Naive B cell (primary cell): ENCODE results near the gene CACNG8. TPM values are rescaled to one million over a fixed set of nuclear protein-coding genes. Genes with fewer than 3 reads are reported as not detected.
A peak's percentile ranks its signal among the peaks of the same experiment; 100 is the strongest.

ENCODE experiments used
- ATAC-seq, 2 donors: fragments of 150-1000 bp; cut with Tn5 transposase; 2 replicates each; pipeline ENCODE4 v1.10.0; 2021; ENCODE audit warnings: low read depth in 2 of 2, mild to moderate bottlenecking in 2 of 2, moderate library complexity in 2 of 2
- DNase-seq: peaks from one replicate; pipeline ENCODE4 v3.0.0; 2022
- H3K27ac Mint-ChIP-seq, 6 donors: one replicate each; pipeline ENCODE4 v1.8.0; 2020 to 2022; ENCODE audit warnings: mild to moderate bottlenecking in 6 of 6, mixed read lengths in 6 of 6, moderate library complexity in 5 of 6, inconsistent platforms in 2 of 6
- H3K27me3 Mint-ChIP-seq, 3 donors: one replicate each; pipeline ENCODE4 v1.8.0; 2021 to 2022; ENCODE audit warnings: mixed read lengths in 3 of 3, mild to moderate bottlenecking in 1 of 3
- H3K36me3 Mint-ChIP-seq, 2 donors: one replicate each; pipeline ENCODE4 v1.8.0; 2020 to 2022; ENCODE audit warnings: mixed read lengths in 2 of 2, inconsistent platforms in 1 of 2, mild to moderate bottlenecking in 1 of 2
- H3K4me1 Mint-ChIP-seq, 3 donors: one replicate each; pipeline ENCODE4 v1.8.0; 2020 to 2022; ENCODE audit warnings: mixed read lengths in 3 of 3, inconsistent platforms in 1 of 3, mild to moderate bottlenecking in 1 of 3, moderate library complexity in 1 of 3
- H3K4me3 Mint-ChIP-seq, 8 donors: one replicate each; pipeline ENCODE4 v1.8.0; 2020 to 2022; ENCODE audit warnings: mild to moderate bottlenecking in 8 of 8, mixed read lengths in 8 of 8, moderate library complexity in 8 of 8, inconsistent platforms in 2 of 8
- H3K9me3 Mint-ChIP-seq, 7 donors: one replicate each; pipeline ENCODE4 v1.8.0; 2020 to 2022; ENCODE audit warnings: mixed read lengths in 7 of 7, mild to moderate bottlenecking in 5 of 7, inconsistent platforms in 2 of 7, moderate library complexity in 1 of 7
- polyA plus RNA-seq, 6 donors: library from polyadenylated mRNA; unstranded; fragments of 300-500 nt; fragmentation: Illumina TruSeq; gene quantifications; one replicate each; pipeline ENCODE4 v1.2.3, GENCODE V29; 2021; ENCODE audit warnings: low read depth in 6 of 6

Gene CACNG8
- polyA plus RNA-seq, 6 donors from 2014 or later = not detected

DNA sequence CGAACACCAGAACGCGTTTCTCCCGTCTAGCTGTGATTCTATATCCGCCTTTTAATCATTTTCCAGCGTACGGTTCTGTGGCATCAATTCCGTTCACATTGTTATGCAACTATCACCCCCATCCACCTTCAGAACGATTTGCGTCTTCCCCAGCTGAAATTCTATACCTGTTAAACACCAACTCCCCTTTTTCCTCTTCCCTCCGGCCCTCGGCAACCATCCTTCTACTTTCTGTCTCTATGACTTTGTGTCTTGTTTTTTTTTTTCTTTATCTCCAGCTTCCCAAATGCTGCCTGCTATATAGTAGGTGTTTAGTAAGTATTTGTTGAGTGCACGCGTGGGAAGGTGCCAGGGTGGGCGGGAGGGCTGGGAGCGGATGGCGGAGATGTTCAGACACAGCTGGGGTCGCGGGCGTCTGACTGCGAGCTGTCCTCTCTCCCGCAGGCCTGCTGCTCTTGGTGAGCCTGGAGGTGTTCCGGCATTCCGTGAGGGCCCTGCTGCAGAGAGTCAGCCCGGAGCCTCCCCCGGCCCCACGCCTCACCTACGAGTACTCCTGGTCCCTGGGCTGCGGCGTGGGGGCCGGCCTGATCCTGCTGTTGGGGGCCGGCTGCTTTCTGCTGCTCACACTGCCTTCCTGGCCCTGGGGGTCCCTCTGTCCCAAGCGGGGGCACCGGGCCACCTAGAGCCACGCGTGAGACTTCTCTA is 48.9 kb downstream of the CACNG8 start:
- peaks cover 27 to 55% (median 50%) of the 10 kb centered on the region in 3 donors for H3K27me3 Mint-ChIP-seq
- no peak for DNase-seq
- H3K4me1 Mint-ChIP-seq = peaks cover 2 to 16% (median 6%) of the 10 kb centered on the region in 3 donors
- H3K27ac Mint-ChIP-seq = no peak overlapping the region
- peaks cover 0 to 13% of the 10 kb centered on the region in 2 donors for H3K36me3 Mint-ChIP-seq
- H3K9me3 Mint-ChIP-seq = peaks cover 0 to 13% (median 5%) of the 10 kb centered on the region in 7 donors
- H3K4me3 Mint-ChIP-seq = peak overlapping the region in 1 of 8 donors; percentile 48
- ATAC-seq = no peak

DNA sequence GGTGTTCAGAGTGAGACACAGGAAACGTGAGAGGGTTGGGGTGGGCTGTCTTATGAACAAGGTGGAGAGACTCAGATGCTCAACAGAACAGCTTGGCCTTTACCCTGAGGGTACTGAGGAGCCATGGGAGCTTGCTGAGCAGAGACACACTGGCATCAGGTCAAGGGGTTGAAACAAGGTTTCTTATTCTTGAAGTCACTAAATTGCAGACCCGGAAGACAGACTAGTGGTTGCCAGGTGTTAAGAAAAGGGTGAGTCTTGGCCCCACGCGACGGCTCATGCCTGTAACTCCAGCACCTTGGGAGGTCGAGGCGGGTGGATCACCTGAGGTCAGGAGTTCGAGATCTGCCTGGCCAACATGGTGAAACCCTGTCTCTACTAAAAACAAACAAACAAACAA is 51.1 kb downstream of the CACNG8 start:
- H3K4me1 Mint-ChIP-seq = peaks cover 2 to 16% (median 6%) of the 10 kb centered on the region in 3 donors
- no peak for ATAC-seq
- peaks cover 0 to 13% of the 10 kb centered on the region in 2 donors for H3K36me3 Mint-ChIP-seq
- H3K27me3 Mint-ChIP-seq = peaks cover 35 to 49% (median 45%) of the 10 kb centered on the region in 3 donors
- peak overlapping the region in 1 of 6 donors; percentile 21 for H3K27ac Mint-ChIP-seq
- no peak for DNase-seq
- H3K9me3 Mint-ChIP-seq = peaks cover 0 to 13% (median 3%) of the 10 kb centered on the region in 7 donors
- no peak overlapping the region for H3K4me3 Mint-ChIP-seq

DNA sequence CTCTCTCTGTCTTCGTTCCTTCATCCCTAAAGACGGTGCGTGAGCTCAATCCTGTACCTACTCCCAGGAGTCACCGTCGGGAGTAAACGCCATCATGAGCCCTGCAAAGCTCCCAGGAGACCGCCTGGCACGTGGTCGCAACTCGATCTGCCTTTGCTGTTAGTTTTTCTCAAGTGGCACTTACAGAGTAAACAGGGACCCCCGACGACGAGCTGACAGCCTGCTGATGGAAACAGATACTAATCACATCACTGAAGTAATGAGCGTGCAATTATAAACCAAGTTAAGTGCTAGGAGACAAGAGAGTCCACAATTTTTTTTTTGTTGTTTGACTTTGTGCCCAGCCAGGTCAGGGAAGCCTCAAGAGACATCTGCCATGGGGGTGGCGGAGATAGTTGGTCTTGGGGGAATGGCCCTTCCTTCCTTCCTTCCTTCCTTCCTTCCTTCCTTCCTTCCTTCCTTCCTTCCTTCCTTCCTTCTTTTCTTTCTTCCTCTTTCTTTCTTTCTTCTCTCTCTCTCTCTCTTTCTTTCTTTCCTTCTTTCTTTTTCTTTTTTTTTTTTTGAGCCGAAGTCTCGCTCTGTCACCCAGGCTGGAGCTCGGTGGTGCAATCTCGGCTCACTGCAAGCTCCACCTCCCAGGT is 52.3 kb downstream of the CACNG8 start:
- peaks cover 37 to 54% (median 44%) of the 10 kb centered on the region in 3 donors for H3K27me3 Mint-ChIP-seq
- ATAC-seq (no peak), DNase-seq (no peak)
- peaks cover 2 to 16% (median 6%) of the 10 kb centered on the region in 3 donors for H3K4me1 Mint-ChIP-seq
- H3K9me3 Mint-ChIP-seq = peaks cover 0 to 13% (median 3%) of the 10 kb centered on the region in 7 donors
- no peak overlapping the region for H3K4me3 Mint-ChIP-seq
- peaks cover 0 to 13% of the 10 kb centered on the region in 2 donors for H3K36me3 Mint-ChIP-seq
- H3K27ac Mint-ChIP-seq = peak overlapping the region in 3 of 6 donors; percentile 11 to 92 (median 75)

DNA sequence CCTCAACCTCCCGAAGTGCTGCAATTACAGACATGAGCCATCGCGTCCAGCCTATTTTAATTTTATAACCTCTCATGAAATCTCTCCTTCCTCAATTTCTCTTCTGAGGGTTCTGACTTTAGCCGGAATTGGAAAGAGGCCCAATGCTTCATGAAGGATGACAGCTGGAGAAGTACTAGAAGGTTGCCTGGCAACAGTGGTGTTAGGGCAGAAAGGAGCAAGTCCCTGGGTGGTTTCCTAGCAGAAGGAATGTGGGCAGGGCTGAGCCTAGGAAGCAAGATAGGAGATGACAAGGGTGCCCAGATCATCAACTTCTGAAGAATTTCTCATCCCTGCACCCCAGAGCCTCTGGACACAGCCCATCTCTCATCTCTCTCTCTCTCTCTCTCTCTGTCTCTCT is 54.5 kb downstream of the CACNG8 start:
- peaks cover 4 to 13% of the 10 kb centered on the region in 2 donors for H3K36me3 Mint-ChIP-seq
- H3K4me1 Mint-ChIP-seq = peaks cover 2 to 16% (median 6%) of the 10 kb centered on the region in 3 donors
- no peak for DNase-seq
- H3K4me3 Mint-ChIP-seq = no peak overlapping the region
- ATAC-seq = no peak
- H3K9me3 Mint-ChIP-seq = peaks cover 1 to 13% (median 3%) of the 10 kb centered on the region in 7 donors
- H3K27me3 Mint-ChIP-seq = peaks cover 41 to 61% (median 42%) of the 10 kb centered on the region in 3 donors
- H3K27ac Mint-ChIP-seq = no peak overlapping the region

DNA sequence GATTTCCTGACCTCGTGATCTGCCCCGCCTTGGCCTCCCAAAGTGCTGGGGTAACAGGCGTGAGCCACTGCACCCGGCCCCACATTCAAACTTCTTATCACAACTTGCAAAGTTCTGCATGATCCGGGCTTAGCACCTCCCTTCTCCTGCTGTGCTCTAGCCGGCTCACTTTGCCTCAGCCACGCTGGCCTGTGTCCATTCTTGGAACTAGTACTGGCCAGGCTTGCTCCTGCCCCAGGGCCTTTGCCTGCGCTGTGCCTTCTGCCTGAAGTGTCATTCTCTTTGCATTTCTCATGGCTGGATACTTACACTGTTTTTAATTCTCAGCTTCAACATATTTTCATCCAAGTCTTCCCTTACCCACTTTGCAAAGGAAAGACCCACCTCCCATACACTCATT is 58.6 kb downstream of the CACNG8 start:
- Mint-ChIP-seq H3K27ac (no peak overlapping the region), H3K27me3 (peaks cover 38 to 72% (median 42%) of the 10 kb centered on the region in 3 donors), H3K9me3 (peaks cover 0 to 3% (median 0%) of the 10 kb centered on the region in 7 donors), H3K4me3 (no peak overlapping the region), H3K4me1 (peaks cover 0 to 6% (median 0%) of the 10 kb centered on the region in 3 donors), H3K36me3 (peaks cover 0 to 4% of the 10 kb centered on the region in 2 donors)
- ATAC-seq (no peak), DNase-seq (no peak)

DNA sequence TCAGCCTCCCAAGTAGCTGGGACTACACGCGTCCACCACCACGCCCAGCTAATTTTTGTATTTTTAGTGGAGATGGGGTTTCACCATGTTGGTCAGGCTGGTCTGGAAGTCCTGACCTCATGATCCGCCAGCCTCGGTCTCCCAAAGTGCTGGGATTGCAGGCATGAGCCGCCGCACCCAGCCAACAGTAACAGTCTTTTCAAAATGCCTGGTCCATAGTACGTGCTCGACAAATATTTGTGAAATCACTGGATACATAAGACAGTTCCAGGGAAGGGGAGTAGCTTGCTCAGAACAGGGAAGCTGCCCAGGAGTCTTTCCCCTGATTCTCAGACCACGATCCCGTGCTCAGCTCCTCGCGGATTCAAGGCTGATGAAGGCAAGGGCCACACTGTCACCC is 59.2 kb downstream of the CACNG8 start:
- Mint-ChIP-seq H3K4me1 (peaks cover 0 to 6% (median 0%) of the 10 kb centered on the region in 3 donors), H3K27me3 (peaks cover 38 to 70% (median 40%) of the 10 kb centered on the region in 3 donors), H3K9me3 (peaks cover 0 to 3% (median 0%) of the 10 kb centered on the region in 7 donors), H3K27ac (no peak overlapping the region), H3K4me3 (no peak overlapping the region), H3K36me3 (peaks cover 0 to 4% of the 10 kb centered on the region in 2 donors)
- ATAC-seq = no peak
- no peak for DNase-seq

DNA sequence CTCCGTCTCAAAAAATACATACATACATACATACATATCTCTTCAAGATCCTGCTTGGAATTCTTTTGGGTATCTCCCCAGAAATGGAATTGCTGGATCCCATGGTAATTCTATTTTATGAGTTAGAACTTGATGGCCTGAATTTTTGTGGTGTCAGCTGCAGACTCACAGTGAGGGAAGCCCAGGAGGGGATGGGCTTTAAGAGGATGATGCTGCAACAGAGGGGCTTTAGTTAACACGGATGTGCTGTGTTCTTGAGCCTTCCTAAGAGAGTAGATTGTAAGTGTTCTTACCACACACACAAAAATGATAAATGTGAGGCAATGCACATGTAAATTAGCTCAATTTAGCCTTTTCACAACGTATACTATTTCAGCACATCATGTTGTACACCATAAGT is 60.5 kb downstream of the CACNG8 start:
- ATAC-seq (no peak), DNase-seq (no peak)
- Mint-ChIP-seq H3K27me3 (peaks cover 28 to 62% (median 34%) of the 10 kb centered on the region in 3 donors), H3K9me3 (peaks cover 0 to 3% (median 0%) of the 10 kb centered on the region in 7 donors), H3K27ac (no peak overlapping the region), H3K36me3 (peaks cover 0 to 4% of the 10 kb centered on the region in 2 donors), H3K4me1 (peaks cover 0 to 6% (median 0%) of the 10 kb centered on the region in 3 donors), H3K4me3 (no peak overlapping the region)

DNA sequence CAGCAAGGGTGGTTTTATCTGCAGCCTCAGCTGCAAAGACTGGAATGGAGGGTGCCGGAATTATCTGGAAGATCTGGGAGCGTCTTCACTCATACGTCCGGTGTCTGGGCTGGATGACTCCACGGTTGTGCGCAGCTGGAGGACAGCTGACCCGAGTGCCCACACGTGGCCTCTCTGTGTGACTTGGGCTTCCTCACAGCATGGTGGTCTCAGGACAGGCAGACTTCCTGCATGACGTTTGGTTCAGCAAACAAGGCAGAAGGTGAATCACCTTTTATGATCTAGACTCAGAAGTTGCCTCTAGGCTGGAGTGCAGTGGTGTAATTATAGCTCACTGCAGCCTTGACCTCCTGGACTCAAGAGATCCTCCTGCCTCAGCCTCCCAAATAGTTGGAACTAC is 61.9 kb downstream of the CACNG8 start:
- DNase-seq (no peak), ATAC-seq (no peak)
- H3K36me3 Mint-ChIP-seq = peaks cover 0 to 4% of the 10 kb centered on the region in 2 donors
- no peak overlapping the region for H3K27ac Mint-ChIP-seq
- peak overlapping the region in 1 of 8 donors; percentile 9 for H3K4me3 Mint-ChIP-seq
- peaks cover 0 to 3% (median 0%) of the 10 kb centered on the region in 7 donors for H3K9me3 Mint-ChIP-seq
- H3K4me1 Mint-ChIP-seq = peaks cover 0 to 6% (median 0%) of the 10 kb centered on the region in 3 donors
- H3K27me3 Mint-ChIP-seq = peaks cover 23 to 56% (median 40%) of the 10 kb centered on the region in 3 donors

DNA sequence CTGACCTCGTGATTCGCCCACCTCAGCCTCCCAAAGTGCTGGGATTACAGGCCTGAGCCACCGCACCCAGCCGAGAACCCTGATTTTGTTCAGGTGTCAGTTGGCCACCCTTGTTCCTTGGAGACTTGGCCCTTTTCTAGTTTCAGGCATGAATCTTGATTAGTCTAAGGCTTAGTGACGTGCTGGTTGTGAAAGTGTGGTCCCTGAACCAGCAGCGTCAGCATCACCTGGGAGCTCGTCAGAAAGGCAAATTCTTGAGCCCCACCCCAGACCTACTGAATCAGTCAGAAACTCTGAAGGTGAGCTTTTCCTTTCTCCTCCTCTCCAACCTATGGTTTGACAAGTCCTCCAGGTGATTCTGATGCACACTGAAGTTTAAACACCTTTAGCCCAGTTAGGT is 63.9 kb downstream of the CACNG8 start:
- H3K4me1 Mint-ChIP-seq = peaks cover 5 to 9% (median 6%) of the 10 kb centered on the region in 3 donors
- ATAC-seq (no peak), DNase-seq (no peak)
- no peak overlapping the region for H3K4me3 Mint-ChIP-seq
- peaks cover 0 to 1% (median 0%) of the 10 kb centered on the region in 7 donors for H3K9me3 Mint-ChIP-seq
- H3K27me3 Mint-ChIP-seq = peaks cover 31 to 55% (median 43%) of the 10 kb centered on the region in 3 donors
- H3K27ac Mint-ChIP-seq = no peak overlapping the region
- H3K36me3 Mint-ChIP-seq = peaks cover 0 to under 1% of the 10 kb centered on the region in 2 donors

DNA sequence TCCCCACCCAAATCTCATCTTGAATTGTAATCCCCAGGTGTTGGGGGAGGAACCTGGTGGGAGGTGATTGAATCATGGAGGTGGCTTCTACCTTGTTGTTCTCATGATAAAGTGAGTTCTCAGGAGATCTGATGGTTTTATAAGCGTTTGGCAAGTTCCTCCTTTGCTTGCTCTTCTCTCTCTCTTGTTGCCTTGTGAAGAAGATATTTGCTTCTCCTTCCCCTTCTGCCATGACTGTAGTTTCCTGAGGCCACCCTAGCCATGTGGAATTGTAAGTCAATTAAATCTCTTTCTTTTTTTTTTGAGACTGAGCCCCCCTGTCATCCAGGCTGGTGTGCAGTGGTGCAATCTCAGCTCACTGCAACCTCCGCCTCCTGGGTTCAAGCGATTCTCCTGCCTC is 66.6 kb downstream of the CACNG8 start:
- Mint-ChIP-seq H3K36me3 (no peaks in the 10 kb centered on the region), H3K9me3 (no peaks in the 10 kb centered on the region), H3K27ac (no peak overlapping the region), H3K27me3 (peaks cover 16 to 30% (median 26%) of the 10 kb centered on the region in 3 donors), H3K4me3 (no peak overlapping the region), H3K4me1 (peaks cover 0 to 9% (median 5%) of the 10 kb centered on the region in 3 donors)
- ATAC-seq = no peak
- no peak for DNase-seq

DNA sequence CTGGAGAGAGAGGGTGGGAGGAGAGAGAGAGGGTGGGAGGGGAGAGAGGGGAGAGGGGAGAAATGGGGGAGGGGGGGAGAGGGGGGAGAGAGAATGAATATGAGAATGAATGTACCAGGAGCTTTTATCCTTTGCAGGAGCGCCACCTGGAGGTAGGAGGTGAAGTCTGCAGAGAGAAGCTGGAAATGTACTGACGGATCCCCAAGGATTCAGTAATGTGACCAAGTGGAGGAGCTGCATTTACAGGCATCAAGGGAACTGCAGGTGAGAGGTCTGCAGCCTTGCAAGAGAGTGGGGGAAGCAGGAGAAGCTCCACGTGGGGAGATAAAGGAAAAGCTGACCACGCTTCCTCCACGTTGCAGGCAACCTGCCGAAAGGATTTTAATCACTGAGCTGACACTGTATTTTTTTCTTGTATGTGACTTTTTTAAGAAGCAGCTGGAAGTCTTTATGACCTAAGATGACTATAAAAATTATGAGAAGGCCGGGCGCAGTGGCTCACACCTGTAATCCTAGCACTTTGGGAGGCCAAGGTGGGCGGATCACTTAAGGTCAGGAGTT is 67.3 kb downstream of the CACNG8 start:
- Mint-ChIP-seq H3K36me3 (no peaks in the 10 kb centered on the region), H3K4me1 (peaks cover 0 to 9% (median 5%) of the 10 kb centered on the region in 3 donors), H3K9me3 (no peaks in the 10 kb centered on the region), H3K4me3 (no peak overlapping the region), H3K27ac (no peak overlapping the region), H3K27me3 (peaks cover 16 to 29% (median 26%) of the 10 kb centered on the region in 3 donors)
- no peak for ATAC-seq
- DNase-seq = peak; percentile 29

DNA sequence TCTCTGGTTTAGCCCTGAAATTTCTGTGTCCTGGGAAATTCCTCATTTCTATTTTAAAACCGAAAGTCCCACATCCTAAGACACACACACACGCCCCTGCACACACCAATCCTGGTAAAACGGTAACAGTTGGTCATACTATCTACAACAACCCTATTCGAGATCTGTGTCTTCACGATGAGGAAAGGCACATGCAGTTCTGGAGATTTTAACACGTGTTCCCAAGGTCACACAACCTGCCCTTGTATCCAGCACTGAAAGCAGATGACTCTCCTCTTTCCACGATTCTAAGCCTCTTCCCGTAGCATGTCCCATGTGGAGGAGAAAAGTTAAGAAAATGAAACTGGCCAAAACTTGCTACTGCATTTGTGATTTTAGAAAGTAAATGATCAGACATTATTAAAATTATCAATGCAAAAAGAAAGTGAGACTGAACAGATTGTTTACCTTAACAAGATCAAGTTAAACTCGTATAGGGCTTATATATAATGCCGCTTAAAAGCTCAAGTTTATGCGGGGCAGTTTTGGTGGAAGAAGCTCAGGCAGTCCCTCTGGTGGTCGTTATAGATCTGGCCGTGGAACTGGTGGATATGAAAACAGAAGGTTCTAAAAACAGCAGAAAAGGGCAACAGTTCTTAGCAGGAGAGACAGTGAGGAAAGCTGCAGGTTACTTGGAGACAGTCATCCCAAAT is 68.3 kb downstream of the CACNG8 start:
- ATAC-seq = no peak
- Mint-ChIP-seq H3K9me3 (no peaks in the 10 kb centered on the region), H3K36me3 (no peaks in the 10 kb centered on the region), H3K4me1 (peaks cover 0 to 9% (median 5%) of the 10 kb centered on the region in 3 donors), H3K4me3 (no peak overlapping the region), H3K27ac (no peak overlapping the region), H3K27me3 (peaks cover 16 to 28% (median 26%) of the 10 kb centered on the region in 3 donors)
- no peak for DNase-seq
